Choroid plexus epithelial cell (primary cell): ENCODE data around the gene TBCEL.

ENCODE experiments used
- DNase-seq: peaks from one replicate; pipeline ENCODE4 v3.0.0-alpha.2; 2010; ENCODE audit warnings: low read depth
- H3K4me3 ChIP-seq: 2 replicates; pipeline ENCODE4 v1.5.1; 2011; ENCODE audit warnings: low read depth, mild to moderate bottlenecking, control low read depth, low read length, moderate library complexity
- TF ChIP-seq, protein P1 (sequence below): conservative IDR thresholded peaks from 2 replicates; pipeline ENCODE4 v1.5.1; 2011; ENCODE audit warnings: low read depth, mild to moderate bottlenecking, control low read depth, inconsistent platforms, low read length, moderate library complexity

Gene TBCEL

DNA sequence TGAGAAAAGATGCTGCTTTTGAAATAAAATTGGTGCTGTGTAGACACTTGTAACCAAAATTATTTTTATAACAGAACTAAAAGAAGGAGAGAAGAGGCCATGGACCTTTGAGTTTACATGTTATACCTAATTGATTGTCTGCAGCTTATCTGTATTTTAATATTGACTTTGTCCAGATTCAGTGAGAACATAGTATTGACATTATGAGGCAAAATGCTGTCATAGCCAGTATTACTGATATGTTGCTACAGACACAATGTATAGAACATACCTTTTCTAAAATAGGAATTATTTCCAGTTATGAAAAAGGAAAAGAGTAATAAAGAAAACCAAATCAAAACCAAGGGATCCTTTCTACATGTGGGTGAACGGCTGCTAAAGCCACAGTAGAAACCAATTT lies 65.7 kb downstream of the TBCEL start:
- TF ChIP-seq, protein P1, sequence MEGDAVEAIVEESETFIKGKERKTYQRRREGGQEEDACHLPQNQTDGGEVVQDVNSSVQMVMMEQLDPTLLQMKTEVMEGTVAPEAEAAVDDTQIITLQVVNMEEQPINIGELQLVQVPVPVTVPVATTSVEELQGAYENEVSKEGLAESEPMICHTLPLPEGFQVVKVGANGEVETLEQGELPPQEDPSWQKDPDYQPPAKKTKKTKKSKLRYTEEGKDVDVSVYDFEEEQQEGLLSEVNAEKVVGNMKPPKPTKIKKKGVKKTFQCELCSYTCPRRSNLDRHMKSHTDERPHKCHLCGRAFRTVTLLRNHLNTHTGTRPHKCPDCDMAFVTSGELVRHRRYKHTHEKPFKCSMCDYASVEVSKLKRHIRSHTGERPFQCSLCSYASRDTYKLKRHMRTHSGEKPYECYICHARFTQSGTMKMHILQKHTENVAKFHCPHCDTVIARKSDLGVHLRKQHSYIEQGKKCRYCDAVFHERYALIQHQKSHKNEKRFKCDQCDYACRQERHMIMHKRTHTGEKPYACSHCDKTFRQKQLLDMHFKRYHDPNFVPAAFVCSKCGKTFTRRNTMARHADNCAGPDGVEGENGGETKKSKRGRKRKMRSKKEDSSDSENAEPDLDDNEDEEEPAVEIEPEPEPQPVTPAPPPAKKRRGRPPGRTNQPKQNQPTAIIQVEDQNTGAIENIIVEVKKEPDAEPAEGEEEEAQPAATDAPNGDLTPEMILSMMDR = no peak
- H3K4me3 ChIP-seq = no peak overlapping the region
- DNase-seq = no peak

DNA sequence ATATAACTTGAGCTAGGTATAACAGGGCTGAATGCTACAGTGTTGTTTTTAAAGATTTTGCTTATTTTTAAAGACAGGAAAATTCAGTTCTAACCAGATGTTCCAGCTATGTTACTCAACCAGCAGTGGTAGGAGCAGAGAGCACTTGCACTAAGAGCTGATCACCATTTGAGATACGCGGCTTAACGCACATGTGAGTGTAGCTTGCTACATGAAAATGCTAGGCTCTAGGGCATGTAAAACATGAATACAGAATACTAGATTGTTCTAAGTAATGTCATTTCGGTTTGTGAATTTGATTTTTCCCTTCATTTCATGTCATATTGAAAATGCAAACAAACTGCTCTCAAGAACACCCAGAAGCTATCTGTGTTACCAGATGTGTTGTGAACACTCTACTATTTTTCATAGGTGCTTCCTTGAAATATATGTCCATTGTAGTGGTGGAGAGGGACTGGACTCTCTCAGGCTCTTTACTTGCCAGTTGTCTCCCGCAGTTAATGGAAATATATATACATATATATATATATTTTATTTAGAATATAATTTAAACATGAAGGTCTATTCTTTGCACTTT lies 66.3 kb downstream of the TBCEL start:
- H3K4me3 ChIP-seq = no peak overlapping the region
- no peak for DNase-seq
- TF ChIP-seq, protein P1 = no peak

DNA sequence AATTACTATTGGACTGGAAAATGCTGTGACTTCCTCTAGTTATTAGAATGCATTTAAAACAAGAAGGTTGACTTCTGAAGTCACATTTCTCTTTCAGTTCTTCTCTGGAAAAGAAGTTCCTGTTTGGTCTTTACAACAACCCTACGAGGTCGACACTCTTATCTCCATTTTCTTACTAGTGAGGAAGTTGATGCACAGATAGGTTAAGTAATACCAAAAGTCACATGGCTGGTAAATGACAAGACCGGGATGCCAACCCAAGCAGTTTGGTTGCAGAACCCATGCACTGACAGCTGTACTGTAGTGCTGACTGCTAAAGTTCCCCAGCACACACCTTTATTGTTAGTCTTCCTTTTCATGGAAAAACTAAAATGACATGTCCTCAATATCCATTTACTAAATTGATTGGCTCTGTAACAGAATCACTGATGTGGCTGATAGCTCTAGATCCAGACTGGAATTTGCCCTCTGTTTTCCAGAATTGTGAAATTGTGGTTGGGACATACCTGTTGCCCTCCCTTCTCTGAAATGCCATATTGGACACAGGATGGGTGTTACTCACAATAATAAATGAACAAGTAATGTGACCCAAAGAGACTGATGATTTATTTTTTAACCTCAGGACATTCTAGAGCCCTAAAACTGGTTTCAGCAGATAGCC lies 67.7 kb downstream of the TBCEL start:
- TF ChIP-seq, protein P1 = no peak
- no peak for DNase-seq

DNA sequence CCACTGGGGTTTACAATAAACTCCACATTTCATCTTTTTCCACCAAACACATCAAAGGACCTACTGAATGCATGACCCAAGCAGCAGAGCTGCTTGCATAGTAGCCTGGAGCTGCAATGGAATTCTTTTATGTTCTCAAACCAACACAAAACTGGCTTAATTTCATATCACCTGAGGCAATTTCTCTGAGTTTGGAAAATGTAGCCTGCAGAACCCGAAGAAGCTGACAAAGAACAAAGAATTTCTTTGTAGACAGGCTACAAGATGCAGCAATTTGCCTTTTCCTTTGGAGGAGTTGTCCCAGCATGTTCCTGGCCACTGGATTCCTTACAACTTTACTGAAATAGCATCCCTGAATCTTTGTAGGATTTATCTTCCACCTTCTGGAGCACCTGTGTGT lies 71.7 kb downstream of the TBCEL start:
- TF ChIP-seq, protein P1 = no peak
- no peak overlapping the region for H3K4me3 ChIP-seq
- DNase-seq = no peak

More for the DNA sequence above, 67.7 kb downstream of the TBCEL start:
- no peak overlapping the region for H3K4me3 ChIP-seq

DNA sequence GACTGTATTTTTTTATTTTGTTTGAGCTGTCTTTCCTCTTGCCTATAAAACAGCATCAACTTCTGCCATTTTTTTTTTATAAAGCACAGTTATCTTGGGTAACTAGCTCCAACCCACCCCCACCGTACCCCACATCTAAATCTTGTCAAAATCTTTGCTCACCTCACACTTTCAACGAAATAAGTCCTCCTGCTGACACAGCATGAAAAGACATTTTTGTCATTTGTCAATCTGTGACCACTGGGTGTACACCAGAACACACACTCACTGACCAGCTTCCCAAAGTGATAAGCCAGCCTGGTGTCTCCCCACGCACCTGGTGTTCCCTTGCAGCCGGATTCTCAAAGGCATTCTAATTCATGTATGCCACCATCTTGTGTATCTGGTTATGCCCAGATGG lies 75.5 kb downstream of the TBCEL start:
- no peak for DNase-seq
- TF ChIP-seq, protein P1 = no peak
- H3K4me3 ChIP-seq = no peak overlapping the region

DNA sequence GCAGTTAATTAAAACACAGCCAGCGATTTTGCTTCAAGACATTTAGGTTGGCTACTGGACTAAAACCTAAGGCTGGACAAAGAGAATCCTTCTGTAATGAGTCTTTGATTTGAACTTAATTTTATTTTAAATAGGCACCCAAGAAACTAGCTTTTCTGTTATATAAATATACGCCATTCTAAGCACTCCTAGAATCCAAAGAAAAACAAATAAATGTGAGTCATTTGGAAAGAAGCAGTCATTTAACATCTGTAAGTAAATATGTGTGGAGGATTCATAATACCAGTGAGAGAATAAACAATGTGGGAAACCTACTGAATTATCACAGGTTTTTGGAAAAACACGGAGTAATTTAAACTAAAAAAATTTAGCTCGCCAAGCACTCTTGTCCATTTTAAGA lies 76.0 kb downstream of the TBCEL start:
- DNase-seq = peak; percentile 36
- TF ChIP-seq, protein P1 = no peak
- no peak overlapping the region for H3K4me3 ChIP-seq

DNA sequence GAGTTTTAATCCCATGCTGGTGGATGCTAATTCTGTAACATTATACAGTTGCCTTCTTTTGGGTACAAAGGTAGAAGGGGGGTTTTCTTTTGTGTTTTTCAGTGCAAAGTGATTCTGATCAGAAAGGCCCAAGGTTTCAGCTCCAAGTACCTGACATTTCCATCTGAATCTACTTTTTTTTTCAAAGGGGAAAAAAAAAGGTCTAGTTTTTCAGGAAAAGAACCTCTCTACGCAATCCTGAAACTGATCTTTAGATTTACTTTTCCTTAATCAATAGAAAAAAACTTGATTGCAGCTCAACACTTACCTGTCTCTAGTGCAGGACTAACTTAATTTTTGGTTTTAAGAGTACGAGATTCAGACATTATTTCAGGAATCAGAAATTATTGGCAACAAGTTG lies 77.0 kb downstream of the TBCEL start, which contains the start of gene TECTA:
Gene TECTA, plus strand, starts transcription at position 301 of the 400 bp plus-strand sequence. CDS start 1,423 bp downstream, outside the sequence.
- TF ChIP-seq, protein P1 = no peak
- DNase-seq = no peak
- H3K4me3 ChIP-seq = no peak within 1 kb of the TSS
